Head of caudate nucleus (tissue), 42 donors: ENCODE results near the gene KLF7.

ENCODE experiments used
- DNase-seq, 42 donors: peaks; one replicate each; pipeline versions ENCODE4 v3.0.0 to v3.0.0-alpha.2; 2020 to 2021; ENCODE audit warnings: mixed read lengths in 7 of 42
- intact Hi-C: fragments of 100-400 bp; cut with DNase I; formaldehyde crosslinking; loops from one replicate; pipeline ENCODE4 v1.15.0; 2022

The KLF7 gene

DNA sequence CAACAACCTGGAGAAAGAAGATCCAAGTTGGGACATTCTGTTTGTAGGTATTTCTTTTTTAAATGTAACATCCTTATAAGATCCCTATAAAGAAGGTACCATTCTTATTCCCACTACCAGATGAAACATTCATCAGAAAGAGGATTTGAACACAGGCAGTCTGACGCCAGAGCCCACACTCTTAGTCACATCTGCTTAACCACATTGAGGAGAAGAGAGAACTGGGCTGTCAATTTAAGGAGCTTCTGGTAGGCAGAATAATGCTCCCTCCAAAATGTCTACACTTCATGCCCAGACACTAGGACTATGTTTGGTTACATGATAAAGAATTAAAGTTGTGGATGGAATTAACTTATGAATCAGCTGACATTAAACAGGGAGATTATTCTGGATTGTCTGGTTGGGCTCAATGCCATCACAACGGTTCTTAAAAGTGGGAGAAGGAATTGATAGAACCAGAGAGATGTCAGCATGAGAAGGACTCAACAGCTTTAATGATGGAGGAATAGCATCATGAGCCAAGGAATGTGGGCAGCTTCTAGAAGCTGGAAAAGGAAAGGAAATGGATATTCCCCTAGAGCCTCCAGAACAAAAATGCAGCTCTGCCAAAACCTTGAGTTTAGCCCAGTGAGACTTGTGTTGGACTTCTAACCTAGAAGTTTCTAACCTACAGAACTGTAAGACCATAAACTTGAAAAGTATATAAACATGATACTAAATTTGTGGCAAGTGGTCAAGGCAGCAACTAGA is 82.2 kb downstream of the KLF7 start:
- no peak for DNase-seq
- intact Hi-C loops: no loop called here

DNA sequence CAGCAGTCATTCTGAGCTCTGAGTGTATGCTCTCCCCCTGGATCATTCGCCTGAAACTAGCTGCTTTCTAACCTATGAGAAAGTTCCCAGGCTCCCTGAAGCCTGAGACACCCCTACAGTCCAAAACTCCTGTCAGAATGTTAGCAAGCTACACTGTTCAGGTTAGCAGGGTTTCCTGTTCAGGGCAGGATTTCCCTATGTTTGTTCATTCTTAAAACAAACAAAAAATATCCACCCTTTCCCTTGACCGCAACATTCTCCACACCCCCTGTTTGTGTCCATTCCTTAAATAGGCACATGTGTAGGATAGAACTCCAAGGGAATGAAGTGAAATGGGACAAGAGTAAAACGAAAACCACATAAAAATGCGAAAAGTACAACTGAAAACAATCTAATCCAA is 83.1 kb downstream of the KLF7 start:
- intact Hi-C loops: no loop called here
- DNase-seq: no peak

DNA sequence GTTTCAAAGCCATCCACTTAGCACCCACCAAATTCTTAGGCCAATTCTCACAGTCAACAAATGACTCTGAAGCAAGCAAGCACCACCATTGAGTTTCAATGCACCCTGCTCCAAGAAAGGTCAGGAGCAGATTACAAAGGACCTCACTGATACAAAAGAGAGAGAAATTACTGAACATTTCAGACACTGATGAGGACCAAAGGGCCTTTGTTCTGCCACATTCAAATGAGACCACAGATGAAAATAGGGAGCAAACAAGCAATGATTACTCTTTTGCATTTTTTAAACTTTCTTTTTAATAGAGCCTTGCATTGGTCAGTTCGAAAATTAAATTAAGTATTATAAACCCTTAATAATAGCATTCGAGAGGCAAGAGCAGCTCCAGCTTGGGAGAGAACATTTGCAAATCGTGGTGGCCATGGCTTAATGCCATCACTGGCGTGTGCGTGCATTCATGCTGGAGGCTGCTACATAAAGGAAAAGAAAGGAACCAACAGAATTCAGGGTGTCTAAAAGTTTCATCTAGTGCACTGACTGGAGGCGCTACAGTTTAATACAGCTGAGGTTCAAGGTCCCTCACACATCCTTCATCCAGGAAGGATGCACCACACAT is 87.5 kb downstream of the KLF7 start:
- peak in 37 of 42 donors; percentile 13 to 83 (median 50) for DNase-seq
- intact Hi-C loops: loop anchor here (10.0 kb wide), 1 partner anchor 93 kb away; no protein-coding TSS in a partner anchor

DNA sequence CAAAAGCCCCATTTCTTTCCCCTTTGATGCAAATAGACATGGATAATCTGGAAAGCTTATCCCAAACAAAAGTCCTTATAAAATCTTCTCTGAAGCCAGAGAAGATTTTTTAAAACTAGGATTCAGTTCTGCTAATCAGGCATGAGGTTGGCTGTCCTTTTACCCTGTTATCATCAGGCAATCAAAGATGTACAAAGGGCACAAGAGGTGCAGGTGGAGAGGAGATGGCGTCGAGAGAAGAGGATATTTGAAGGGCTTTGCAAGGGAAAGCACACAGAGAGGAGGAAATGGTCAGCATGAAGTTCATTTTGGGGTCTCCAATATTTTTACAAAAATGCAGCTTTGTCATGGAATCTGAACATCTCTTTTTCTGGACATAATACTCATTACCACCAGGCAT is 88.5 kb downstream of the KLF7 start:
- no peak for DNase-seq
- intact Hi-C loops: loop anchor here (10.0 kb wide), 1 partner anchor 92 kb away; no protein-coding TSS in a partner anchor

DNA sequence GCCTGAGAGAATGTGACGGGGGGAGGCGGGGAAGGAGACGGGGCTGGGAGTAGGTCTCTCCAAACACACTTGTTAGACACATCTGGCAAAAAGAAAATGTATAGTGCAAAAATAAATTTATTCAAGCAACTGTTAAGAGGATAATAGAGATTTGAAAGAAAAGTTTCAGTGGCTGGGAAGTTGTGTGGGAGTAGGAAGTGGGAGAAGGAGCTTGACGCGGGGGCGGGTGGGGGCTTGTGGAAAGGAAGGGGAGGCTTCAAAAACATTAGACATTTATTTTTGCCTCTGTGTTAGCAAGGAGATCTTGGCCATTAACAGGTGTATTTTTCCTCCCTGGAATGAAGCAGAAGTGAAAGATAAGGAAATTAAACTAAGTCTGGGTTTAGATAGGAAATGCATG is 90.3 kb downstream of the KLF7 start:
- intact Hi-C loops: loop anchor here (10.0 kb wide), 1 partner anchor 91 kb away; no protein-coding TSS in a partner anchor
- DNase-seq: no peak

DNA sequence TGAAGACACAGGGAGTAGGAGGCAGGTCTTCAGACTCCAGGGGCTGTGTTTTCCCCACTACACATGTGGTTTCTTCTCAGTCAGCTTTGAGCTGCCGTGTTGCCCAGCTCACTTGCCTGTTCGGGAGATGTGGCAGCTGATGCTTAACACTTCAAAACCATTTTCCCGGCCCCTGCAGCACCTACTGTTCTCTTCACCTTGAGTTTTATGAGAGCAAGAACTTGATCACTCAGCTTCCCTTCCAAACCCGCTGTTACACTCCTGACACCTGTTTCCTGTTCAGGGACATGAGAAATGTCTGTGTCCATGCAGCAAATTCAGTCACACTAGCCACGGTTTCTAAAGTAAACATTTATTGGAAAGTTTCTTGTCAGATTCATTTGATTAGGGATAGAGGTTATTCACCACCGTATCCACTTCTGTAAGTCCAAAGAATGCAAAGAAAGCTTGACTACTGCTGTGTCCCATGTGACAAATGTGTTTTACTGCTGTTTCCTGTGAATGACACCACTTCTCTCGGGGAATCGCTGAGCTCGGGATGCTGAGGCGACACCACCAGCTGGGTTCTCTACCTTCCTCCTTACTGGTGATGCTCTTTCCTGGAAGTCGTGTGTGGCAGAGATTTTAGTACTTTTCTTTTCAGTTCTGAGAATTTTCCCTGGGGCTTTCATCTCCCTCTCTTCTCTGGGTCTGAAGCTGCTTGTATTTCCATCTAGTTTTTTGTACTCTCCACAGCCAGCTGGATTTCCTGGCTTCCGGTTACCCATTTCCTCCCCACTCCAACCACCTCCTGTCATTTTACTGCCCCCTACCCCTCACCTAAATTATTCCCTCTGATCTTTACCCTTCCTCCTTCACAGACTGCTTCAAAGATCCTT is 91.7 kb downstream of the KLF7 start:
- intact Hi-C loops: loop anchor here (10.0 kb wide), 1 partner anchor 89 kb away; no protein-coding TSS in a partner anchor
- DNase-seq: peak in 36 of 42 donors; percentile 7 to 77 (median 43)

DNA sequence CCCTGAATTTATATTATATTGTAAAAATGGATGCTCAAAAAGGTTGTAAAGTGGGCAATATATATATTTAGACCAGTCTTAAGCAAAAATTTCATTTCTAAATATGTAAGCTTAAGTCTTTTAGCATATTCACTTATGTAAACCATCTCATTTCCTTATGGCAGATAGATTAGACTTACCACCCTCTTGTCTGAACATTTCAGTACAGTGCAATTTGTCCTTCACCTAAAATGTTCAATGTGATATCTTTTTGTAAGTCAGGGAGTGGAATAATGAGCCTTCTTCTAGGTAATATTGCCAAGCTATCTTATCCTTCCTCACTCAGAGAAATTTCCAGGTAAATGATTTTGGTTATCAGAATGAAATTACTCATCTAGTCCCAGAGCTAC is 92.3 kb downstream of the KLF7 start:
- intact Hi-C loops: loop anchor here (10.0 kb wide), 1 partner anchor 89 kb away; no protein-coding TSS in a partner anchor
- DNase-seq: no peak

DNA sequence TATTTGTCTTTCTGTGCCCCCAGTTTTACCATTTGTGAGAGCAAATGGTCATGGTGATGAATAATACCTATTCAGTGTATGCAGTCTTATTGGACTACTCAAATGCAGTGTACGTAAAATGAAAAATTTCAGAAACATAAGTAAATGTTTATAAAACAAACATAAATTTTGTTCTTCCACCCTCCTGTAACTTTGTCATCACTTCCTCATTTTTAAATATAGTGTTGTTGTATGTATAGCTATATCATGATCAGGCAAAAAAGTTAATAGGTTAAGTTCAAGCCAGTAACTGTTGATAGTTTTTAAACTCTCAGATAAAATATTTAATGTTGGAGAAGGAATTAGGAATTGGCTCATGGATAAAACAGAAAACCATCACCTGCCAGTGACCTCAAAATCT is 93.2 kb downstream of the KLF7 start:
- no peak for DNase-seq
- intact Hi-C loops: loop anchor here (10.0 kb wide), 1 partner anchor 88 kb away; no protein-coding TSS in a partner anchor

DNA sequence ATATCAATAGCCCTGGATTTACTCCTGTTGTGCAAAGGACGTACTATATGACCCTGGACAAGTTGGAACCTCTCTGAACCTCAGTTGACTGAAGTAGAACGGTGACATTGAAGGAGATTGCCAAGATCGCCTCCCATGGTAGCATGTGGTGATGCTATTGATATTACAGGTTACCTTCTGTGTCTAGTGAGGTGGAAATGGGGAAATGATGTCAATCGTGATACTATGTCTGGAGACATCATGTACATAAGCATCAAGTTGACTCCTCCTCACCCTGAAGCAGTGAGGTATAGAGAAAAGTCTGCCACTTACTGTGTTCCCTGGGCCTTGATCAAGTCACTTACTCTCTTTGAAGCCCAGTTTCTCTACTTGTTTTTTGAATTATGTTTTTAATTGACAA is 93.9 kb downstream of the KLF7 start:
- intact Hi-C loops: loop anchor here (10.0 kb wide), 1 partner anchor 87 kb away; no protein-coding TSS in a partner anchor
- no peak for DNase-seq

DNA sequence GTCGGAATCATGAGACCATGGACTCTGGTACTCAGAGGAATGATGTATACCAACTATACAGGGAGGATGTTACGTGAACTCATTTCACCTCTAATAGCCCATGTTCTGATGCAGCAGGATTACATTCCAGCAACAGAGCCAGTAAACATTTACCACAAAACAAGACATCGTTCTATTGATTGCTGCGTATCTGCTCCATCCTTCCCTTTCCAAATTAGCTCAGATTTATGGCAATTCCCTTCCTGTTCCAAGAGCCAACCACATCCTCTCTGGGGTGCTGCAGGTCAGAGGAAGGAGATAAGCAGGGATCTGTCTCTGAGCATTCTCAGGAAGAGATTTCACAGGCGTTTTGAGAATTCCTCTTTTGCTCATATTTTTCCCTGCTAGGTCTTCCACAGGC is 98.3 kb downstream of the KLF7 start:
- intact Hi-C loops: no loop called here
- no peak for DNase-seq

DNA sequence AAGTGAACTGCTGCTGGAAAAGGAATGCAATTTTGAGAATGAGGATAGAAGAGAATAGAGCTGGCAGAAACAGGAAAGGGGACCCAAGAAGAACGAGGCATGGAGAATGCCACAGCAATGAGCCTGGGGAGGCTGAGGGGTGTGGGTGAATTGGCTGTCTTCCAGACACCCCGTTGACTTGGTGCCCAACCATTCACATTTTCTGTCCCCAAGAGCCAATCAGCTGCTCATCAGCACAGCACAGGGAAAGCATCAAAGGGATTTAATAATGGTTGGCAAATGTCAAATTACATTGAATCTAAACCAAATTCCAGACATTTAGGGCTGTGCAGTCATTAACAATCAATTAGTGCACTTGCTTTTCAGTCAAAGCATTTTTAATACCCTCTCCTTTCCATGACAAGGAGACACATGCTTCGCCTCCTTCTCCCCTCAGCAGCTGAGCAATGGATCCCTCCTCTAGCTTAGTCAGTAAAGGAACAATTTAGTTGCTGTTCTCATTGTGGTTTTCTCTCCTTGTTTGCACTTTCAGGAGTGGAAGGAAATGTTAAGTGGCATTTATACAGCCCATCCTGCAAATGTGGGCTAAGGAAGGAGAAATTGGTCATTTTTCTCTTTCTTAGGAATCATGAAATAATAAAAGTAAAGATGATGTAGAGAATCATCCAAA is 98.8 kb downstream of the KLF7 start:
- intact Hi-C loops: no loop called here
- DNase-seq: peak in 30 of 42 donors; percentile 13 to 82 (median 46)

DNA sequence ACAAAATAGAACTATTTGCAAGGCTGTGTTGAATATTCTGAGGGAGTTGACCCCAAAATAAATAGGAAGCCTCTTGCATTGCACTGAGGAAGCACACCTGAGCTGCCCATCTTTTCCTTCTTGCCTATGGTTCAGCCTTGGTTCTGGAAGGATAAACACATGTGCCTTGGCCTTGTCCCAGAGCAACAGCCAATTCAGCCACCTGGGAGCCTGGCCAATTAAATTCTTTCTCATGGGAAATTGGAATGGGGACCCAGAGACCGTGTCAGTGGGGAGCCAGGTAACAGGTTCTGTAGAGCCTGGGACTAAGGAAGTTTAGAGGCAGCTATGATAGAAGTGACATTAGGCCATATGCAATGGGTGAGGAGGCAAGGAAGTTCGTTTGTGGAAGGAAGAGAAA is 99.6 kb downstream of the KLF7 start:
- intact Hi-C loops: no loop called here
- DNase-seq: no peak

DNA sequence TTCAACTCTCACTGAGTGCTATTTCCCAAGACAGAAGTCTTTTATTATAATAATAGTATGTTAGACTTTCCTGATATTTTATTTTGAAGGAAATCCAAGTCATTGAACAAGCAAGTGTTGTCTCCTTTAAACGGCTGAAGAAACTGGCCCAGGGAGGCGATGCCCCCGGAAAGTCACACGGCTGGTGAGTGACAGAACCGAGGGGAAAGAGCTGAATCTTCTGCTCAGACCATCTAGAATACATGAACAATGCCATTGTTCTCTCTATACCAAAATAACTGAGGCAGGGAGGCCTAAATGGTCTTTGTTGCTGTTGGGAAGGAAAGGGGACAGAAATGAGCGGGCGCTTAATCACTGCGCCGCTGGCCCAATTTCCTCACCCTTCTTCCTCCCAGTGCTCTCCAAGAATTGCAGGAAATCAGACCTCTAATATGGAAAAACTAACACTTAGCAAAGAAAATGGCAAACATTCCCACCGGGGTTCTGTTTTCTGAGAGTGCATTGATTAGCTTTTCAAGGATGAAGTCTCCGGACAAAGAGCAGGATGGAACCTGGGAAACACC is 101.5 kb downstream of the KLF7 start:
- peak in 7 of 42 donors; percentile 18 to 68 (median 47) for DNase-seq
- intact Hi-C loops: no loop called here

DNA sequence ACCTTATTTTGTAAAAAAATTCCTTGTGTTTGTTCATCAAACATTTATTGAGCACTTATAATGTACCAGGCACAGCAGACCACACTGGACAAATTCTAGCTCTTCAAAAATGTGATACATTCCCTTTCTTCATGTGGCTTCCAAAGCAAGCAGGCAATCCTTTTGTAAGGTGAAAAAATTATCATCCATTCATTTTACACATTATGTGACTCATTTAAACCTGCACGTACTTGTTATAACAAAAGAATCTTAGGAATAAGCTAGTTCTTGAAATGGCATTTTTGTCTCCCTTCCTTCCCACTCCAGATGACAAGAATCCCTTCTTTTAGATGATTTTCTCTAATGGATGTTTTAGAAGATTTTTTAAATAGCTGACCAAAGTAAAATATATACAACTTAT is 104.6 kb downstream of the KLF7 start:
- intact Hi-C loops: no loop called here

DNA sequence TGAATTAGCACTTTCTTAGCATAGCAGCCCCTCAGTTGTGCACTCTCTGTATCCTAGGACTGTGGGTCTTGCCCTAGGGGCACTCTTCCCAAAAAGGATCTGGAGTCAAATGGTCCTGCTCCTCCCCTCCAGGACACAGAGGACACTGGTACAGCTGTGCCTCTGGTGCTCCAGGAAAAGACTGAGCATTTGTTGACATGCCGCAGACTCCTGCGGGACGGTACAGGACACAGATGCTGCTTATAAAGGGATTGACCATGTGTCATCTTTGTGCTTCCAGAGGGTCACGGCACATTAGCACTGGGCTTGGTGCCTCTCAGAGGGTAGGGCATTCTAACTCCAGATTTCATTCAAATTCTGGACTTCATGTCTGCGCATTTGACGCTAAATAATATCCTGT is 110.5 kb downstream of the KLF7 start:
- DNase-seq: peak in 5 of 42 donors; percentile 20 to 67 (median 41)
- intact Hi-C loops: loop anchor here (10.0 kb wide), 1 partner anchor 420 kb away; no protein-coding TSS in a partner anchor

More for the DNA sequence above, 104.6 kb downstream of the KLF7 start:
- DNase-seq: no peak

DNA sequence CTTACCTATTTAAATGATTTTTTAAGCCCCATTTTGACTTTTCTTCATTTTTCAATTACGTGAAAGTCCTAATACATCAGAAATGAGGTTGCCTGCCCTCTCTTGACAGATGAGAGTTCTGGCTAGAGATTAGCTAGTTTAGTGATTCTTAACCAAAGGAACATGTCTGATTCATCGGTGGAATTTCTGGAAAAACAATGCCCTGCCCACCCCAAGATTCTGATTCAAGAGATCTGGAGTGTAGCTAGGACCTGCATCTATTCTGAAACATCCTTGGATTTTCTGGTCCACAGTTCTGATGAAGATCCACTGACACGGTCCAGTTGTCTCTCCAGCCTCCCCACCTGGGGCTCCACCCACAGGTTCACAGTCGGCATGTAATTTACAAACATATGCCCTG is 111.2 kb downstream of the KLF7 start:
- intact Hi-C loops: loop anchor here (10.0 kb wide), 1 partner anchor 420 kb away; no protein-coding TSS in a partner anchor
- no peak for DNase-seq

DNA sequence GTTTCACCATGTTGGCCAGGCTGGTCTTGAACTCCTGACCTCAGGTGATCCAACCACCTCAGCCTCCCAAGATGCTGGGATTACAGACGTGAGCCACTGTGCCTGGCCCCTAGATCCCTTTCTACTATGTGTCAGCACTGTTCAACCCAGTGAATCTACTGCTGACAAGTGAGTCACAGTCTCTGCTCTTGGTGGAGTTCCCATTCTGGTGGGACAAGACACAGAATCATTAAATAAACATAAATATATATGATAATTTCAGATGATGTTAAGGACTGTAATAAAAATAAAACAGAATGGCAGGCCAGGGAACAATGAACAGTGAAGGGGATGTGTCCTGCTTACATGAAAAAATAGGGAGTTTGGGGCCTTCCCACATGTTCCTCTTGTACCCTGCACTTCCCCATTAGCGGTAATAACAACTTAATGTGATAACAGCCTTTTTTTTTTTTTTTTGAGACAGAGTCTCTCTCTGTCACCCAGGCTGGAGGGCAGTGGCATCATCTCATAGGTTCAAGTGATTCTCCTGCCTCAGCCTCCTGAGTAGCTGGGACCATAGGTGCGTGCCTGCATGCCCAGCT is 114.3 kb downstream of the KLF7 start:
- DNase-seq: no peak
- intact Hi-C loops: loop anchor here (10.0 kb wide), 1 partner anchor 423 kb away; no protein-coding TSS in a partner anchor

DNA sequence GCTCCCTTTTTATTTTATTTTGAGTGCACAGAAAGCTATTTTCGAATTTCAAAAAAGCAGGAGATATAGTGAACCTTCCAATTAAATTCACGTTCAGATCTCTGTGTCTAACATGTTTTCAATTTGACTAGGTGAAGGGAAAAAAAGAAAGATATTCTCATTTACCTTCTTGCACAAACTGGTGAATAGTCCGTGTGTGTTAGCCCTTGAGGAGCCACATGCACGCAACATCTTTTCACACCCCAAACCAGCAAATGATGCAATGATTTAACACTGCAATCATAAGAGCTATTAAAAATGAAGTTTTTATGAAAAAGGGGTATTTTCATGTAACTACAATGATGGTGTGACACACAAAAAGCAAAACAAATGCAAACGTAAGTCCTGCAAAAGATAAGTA is 116.6 kb downstream of the KLF7 start:
- intact Hi-C loops: loop anchor here (10.0 kb wide), 1 partner anchor 116 kb away; the partner anchor contains the start of gene KLF7

More for the DNA sequence above, 116.6 kb downstream of the KLF7 start:
- no peak for DNase-seq
